ENCODE results near the gene RTL9. TPM values are rescaled to one million over a fixed set of nuclear protein-coding genes. Genes with fewer than 3 reads are reported as not detected.

The RTL9 gene
- total and polyA plus RNA-seq, 2 experiments from 2014 or later = 0.31 TPM; not detected in 1

DNA sequence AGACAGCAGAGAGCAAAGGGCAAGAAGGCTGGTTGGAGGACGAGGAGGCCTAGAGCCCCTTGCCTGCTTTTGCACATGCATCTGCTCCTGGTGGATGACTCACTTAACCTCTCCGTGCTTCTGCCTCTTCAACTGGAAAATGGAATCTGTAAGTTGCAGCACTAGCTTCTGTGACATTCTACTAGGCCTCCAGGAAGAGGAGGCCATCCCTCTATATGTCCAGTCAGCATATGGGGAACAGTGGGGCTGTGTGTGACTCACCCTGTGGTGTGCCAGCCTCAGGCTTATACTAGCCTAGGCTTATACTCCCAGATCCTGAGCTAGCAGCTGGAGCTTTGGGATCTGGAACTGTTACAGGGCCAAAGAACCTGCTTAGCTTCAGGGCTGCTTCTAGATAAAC lies 36.0 kb downstream of the RTL9 start (continued):
- TF ChIP-seq, protein P1, sequence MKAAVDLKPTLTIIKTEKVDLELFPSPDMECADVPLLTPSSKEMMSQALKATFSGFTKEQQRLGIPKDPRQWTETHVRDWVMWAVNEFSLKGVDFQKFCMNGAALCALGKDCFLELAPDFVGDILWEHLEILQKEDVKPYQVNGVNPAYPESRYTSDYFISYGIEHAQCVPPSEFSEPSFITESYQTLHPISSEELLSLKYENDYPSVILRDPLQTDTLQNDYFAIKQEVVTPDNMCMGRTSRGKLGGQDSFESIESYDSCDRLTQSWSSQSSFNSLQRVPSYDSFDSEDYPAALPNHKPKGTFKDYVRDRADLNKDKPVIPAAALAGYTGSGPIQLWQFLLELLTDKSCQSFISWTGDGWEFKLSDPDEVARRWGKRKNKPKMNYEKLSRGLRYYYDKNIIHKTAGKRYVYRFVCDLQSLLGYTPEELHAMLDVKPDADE (IDR thresholded peaks at IDR 0.05) = no peak
- no peak for TF ChIP-seq EZH2 (IDR thresholded peaks at IDR 0.05; ENCODE audit: low read depth, unreplicated experiment)
- TF ChIP-seq NANOG (IDR thresholded peaks at IDR 0.05; ENCODE audit: borderline replicate concordance) = no peak
- TF ChIP-seq ZNF331 (CRISPR knock-in tag; IDR thresholded peaks at IDR 0.05; ENCODE audit: low read depth) = no peak

DNA sequence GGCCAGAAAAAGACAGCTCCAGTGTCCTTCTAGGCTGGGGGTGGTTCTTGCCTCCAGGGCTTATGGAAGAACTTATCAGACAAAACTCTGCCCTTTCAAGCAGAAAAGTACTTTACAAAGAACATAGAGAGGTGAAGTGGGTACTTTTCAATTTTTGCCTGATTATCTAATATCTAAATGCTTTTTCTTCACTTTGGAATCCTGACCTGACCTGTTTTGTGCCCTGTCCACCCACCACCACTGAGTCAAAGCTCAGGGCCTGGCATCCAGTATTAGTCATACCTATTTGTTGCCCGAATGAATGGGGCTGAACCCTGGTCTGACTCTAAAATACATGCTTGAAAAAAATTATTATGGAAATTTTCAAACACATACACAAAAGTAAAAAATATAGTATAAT lies 37.2 kb downstream of the RTL9 start:
- no peak overlapping the region for H3K4me3 ChIP-seq
- ATAC-seq (no peak), DNase-seq (ENCODE audit: low spot score) (no peak)
- no peaks in the 10 kb centered on the region for H4K20me1 ChIP-seq (replicated peaks; ENCODE audit: insufficient read depth)
- no peaks in the 10 kb centered on the region for H3K9me2 ChIP-seq (ENCODE audit: insufficient read depth)
- Mint-ChIP-seq H3K4me1 (peaks cover 7% of the 10 kb centered on the region; the same call in 2 of the 3 replicates), H3K36me3 (ENCODE audit: low read depth) (no peaks in the 10 kb centered on the region), H3K27ac (no peak overlapping the region), H3K9me3 (no peaks in the 10 kb centered on the region), H3K27me3 (ENCODE audit: insufficient read depth, low read depth, poor library complexity) (no peaks in the 10 kb centered on the region), H3K4me3 (no peak overlapping the region)
- no peak overlapping the region for H2AFZ ChIP-seq
- H3F3A ChIP-seq (replicated peaks; ENCODE audit: low read depth) = no peaks in the 10 kb centered on the region
- TF ChIP-seq, protein P2, sequence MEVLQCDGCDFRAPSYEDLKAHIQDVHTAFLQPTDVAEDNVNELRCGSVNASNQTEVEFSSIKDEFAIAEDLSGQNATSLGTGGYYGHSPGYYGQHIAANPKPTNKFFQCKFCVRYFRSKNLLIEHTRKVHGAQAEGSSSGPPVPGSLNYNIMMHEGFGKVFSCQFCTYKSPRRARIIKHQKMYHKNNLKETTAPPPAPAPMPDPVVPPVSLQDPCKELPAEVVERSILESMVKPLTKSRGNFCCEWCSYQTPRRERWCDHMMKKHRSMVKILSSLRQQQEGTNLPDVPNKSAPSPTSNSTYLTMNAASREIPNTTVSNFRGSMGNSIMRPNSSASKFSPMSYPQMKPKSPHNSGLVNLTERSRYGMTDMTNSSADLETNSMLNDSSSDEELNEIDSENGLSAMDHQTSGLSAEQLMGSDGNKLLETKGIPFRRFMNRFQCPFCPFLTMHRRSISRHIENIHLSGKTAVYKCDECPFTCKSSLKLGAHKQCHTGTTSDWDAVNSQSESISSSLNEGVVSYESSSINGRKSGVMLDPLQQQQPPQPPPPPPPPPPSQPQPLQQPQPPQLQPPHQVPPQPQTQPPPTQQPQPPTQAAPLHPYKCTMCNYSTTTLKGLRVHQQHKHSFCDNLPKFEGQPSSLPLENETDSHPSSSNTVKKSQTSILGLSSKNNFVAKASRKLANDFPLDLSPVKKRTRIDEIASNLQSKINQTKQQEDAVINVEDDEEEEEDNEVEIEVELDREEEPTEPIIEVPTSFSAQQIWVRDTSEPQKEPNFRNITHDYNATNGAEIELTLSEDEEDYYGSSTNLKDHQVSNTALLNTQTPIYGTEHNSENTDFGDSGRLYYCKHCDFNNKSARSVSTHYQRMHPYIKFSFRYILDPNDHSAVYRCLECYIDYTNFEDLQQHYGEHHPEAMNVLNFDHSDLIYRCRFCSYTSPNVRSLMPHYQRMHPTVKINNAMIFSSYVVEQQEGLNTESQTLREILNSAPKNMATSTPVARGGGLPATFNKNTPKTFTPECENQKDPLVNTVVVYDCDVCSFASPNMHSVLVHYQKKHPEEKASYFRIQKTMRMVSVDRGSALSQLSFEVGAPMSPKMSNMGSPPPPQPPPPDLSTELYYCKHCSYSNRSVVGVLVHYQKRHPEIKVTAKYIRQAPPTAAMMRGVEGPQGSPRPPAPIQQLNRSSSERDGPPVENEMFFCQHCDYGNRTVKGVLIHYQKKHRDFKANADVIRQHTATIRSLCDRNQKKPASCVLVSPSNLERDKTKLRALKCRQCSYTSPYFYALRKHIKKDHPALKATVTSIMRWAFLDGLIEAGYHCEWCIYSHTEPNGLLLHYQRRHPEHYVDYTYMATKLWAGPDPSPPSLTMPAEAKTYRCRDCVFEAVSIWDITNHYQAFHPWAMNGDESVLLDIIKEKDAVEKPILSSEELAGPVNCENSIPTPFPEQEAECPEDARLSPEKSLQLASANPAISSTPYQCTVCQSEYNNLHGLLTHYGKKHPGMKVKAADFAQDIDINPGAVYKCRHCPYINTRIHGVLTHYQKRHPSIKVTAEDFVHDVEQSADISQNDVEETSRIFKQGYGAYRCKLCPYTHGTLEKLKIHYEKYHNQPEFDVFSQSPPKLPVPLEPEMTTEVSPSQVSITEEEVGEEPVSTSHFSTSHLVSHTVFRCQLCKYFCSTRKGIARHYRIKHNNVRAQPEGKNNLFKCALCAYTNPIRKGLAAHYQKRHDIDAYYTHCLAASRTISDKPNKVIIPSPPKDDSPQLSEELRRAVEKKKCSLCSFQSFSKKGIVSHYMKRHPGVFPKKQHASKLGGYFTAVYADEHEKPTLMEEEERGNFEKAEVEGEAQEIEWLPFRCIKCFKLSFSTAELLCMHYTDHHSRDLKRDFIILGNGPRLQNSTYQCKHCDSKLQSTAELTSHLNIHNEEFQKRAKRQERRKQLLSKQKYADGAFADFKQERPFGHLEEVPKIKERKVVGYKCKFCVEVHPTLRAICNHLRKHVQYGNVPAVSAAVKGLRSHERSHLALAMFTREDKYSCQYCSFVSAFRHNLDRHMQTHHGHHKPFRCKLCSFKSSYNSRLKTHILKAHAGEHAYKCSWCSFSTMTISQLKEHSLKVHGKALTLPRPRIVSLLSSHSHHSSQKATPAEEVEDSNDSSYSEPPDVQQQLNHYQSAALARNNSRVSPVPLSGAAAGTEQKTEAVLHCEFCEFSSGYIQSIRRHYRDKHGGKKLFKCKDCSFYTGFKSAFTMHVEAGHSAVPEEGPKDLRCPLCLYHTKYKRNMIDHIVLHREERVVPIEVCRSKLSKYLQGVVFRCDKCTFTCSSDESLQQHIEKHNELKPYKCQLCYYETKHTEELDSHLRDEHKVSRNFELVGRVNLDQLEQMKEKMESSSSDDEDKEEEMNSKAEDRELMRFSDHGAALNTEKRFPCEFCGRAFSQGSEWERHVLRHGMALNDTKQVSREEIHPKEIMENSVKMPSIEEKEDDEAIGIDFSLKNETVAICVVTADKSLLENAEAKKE (CRISPR knock-in tag; IDR thresholded peaks at IDR 0.05) = no peak
- TF ChIP-seq EZH2 (IDR thresholded peaks at IDR 0.05; ENCODE audit: low read depth, unreplicated experiment) = no peak
- H3K36me3 ChIP-seq (ENCODE audit: insufficient read depth) = no peaks in the 10 kb centered on the region
- H3K4me2 ChIP-seq = no peak overlapping the region
- peaks cover 7% of the 10 kb centered on the region; the same call in 1 of the 2 replicates for H3K4me1 ChIP-seq (ENCODE audit: insufficient read depth)
- H3K79me2 ChIP-seq (replicated peaks; ENCODE audit: insufficient read depth) = no peaks in the 10 kb centered on the region
- no peaks in the 10 kb centered on the region for H3K27me3 ChIP-seq (ENCODE audit: insufficient read depth)
- H3K27ac ChIP-seq (ENCODE audit: low read depth) = no peak overlapping the region
